Measurements from ENCODE around the gene TMX3. TPM values are rescaled to one million over a fixed set of nuclear protein-coding genes. Genes with fewer than 3 reads are reported as not detected.

Gene TMX3
- 10 to 100 TPM; 45.1 to 69.9 TPM for total RNA-seq

GRCh38 chr18:68714712-68715496 lies at the start of gene TMX3:
Gene TMX3 (minus strand): TSS chr18:68715108. CDS start chr18:68714981, 127 bp downstream.

Other genes with a start within 250 kb of the TMX3 start
- gene CCDC102B, start 83.0 kb upstream of the TMX3 start, total RNA-seq, result under 1 TPM; 0.34 to 1.00 TPM

Measured in melanocyte of skin (primary cell).